ENCODE data around the gene PSAPL1. TPM values are rescaled to one million over a fixed set of nuclear protein-coding genes. Genes with fewer than 3 reads are reported as not detected.

PSAPL1 gene
- polyA plus RNA-seq, 1 experiment: not detected

DNA sequence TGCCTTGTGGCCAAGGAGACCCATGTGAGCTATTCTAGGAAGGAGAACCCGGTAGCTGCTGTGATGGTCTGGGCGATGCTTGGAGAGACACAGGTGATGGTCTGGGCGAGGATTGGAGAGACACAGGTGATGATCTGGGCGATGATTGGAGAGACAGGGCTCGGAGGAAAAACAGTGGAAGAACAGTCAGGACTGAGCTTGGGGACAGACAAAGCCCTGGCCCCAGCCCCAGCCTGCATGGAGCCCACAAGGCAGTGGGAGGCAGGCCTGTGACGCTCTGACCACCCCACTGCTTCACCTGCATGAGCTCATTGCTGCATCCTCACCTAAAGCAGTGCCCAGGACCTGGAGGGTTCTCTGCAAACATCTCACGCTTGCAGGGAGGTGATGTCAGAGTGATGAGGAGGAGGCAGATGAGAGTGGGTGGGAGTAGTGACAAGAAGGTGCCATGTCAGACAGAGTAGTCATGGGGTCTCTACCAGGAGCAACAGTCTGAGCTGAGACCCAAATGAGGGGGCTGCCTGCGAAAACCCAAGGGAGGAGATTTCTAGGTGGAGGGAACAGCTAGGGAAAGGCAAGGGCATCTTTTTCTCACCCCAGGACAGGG lies 35.9 kb upstream of the PSAPL1 start:
- Histone ChIP-seq H3K27me3 (ENCODE audit: control insufficient read depth, insufficient read depth, low read length) (peaks cover 2% of the 10 kb centered on the region; the same call in 1 of the 2 replicates), H3K36me3 (ENCODE audit: control insufficient read depth, insufficient read depth, low read length) (no peaks in the 10 kb centered on the region), H3K4me3 (ENCODE audit: low read depth, low read length) (no peak overlapping the region)
- ChIA-PET POLR2A (no interaction called here), CTCF (no interaction called here)
- DNase-seq (ENCODE audit: low read depth): no peak
- no peak for TF ChIP-seq CTCF (IDR thresholded peaks at IDR 0.05; ENCODE audit: insufficient read depth, low read depth, low read length)

GRCh38 chr4:7470111-7470510 lies 35.4 kb upstream of the PSAPL1 start:
- peaks cover 2% of the 10 kb centered on the region; the same call in 1 of the 2 replicates for H3K27me3 ChIP-seq (ENCODE audit: control insufficient read depth, insufficient read depth, low read length)
- DNase-seq (ENCODE audit: low read depth): no peak
- H3K4me3 ChIP-seq (ENCODE audit: low read depth, low read length): no peak overlapping the region
- ChIA-PET CTCF (no interaction called here), POLR2A (no interaction called here)
- H3K36me3 ChIP-seq (ENCODE audit: control insufficient read depth, insufficient read depth, low read length): no peaks in the 10 kb centered on the region
- TF ChIP-seq CTCF (IDR thresholded peaks at IDR 0.05; ENCODE audit: insufficient read depth, low read depth, low read length): no peak

- DNase-seq (ENCODE audit: low read depth): no peak
- no peak overlapping the region for H3K4me3 ChIP-seq (ENCODE audit: low read depth, low read length)
- no peak for TF ChIP-seq CTCF (IDR thresholded peaks at IDR 0.05; ENCODE audit: insufficient read depth, low read depth, low read length)
- ChIA-PET POLR2A (no interaction called here), CTCF (no interaction called here)
- no peaks in the 10 kb centered on the region for H3K36me3 ChIP-seq (ENCODE audit: control insufficient read depth, insufficient read depth, low read length)
- no peaks in the 10 kb centered on the region for H3K27me3 ChIP-seq (ENCODE audit: control insufficient read depth, insufficient read depth, low read length)
Measured at GRCh38 chr4:7469023-7469422, 34.3 kb upstream of the PSAPL1 start.

DNA sequence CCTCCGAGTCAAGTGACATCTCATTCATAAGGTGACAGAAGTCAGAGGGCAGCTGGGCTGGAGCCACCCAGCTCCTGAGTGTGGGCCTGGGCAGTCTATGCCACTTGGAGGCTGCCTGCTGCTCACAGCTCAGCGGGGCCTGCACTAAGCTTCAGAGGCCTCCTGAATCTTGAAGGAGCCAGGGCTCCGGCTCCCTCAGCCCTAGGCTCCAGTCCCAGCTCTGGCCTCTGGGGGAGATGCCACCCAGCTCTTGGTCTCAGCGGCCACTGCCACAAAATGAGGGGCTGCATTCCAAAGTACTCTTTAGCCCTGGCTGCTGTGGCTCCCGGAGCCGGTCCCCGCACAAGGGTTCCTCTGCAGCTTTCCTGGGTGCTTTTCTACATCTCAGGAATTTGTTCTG lies 32.7 kb upstream of the PSAPL1 start:
- Histone ChIP-seq H3K27me3 (ENCODE audit: control insufficient read depth, insufficient read depth, low read length) (no peaks in the 10 kb centered on the region), H3K36me3 (ENCODE audit: control insufficient read depth, insufficient read depth, low read length) (no peaks in the 10 kb centered on the region), H3K4me3 (ENCODE audit: low read depth, low read length) (no peak overlapping the region)
- no peak for DNase-seq (ENCODE audit: low read depth)
- CTCF ChIA-PET: no interaction called here
- TF ChIP-seq CTCF (IDR thresholded peaks at IDR 0.05; ENCODE audit: insufficient read depth, low read depth, low read length): no peak
- POLR2A ChIA-PET: interaction anchor here (0.6 kb wide), 1 partner anchor 165 kb away, joined by 3 read pairs; no protein-coding TSS in a partner anchor

DNA sequence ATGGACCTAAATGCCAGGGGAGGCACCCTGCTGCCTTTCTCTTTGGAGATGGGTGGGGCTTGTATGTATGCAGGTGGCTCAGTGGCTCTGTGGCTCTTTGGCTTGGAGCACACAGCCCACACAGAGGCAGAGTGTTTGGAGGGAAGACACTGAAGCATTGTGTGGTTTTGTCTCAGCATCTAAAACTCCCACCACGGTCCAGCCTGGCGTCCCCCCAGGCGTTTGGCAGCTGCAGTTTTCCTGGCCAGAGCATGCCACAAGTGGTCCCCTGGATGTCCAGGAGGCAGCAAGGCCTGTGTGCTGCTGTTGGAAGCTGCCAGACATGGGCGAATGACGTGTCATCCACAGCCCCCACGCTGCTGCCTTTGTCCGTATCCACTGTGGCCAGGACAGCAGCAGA lies 32.2 kb upstream of the PSAPL1 start:
- POLR2A ChIA-PET: interaction anchor here (0.6 kb wide), 1 partner anchor 165 kb away, joined by 3 read pairs; no protein-coding TSS in a partner anchor
- no peak for DNase-seq (ENCODE audit: low read depth)
- CTCF ChIA-PET: no interaction called here
- no peaks in the 10 kb centered on the region for H3K36me3 ChIP-seq (ENCODE audit: control insufficient read depth, insufficient read depth, low read length)
- no peak overlapping the region for H3K4me3 ChIP-seq (ENCODE audit: low read depth, low read length)
- H3K27me3 ChIP-seq (ENCODE audit: control insufficient read depth, insufficient read depth, low read length): no peaks in the 10 kb centered on the region
- no peak for TF ChIP-seq CTCF (IDR thresholded peaks at IDR 0.05; ENCODE audit: insufficient read depth, low read depth, low read length)

All from BJ (cell line).